Liver (tissue), 9 donors: ENCODE results near the gene MGAT4C. TPM values are rescaled to one million over a fixed set of nuclear protein-coding genes. Genes with fewer than 3 reads are reported as not detected.

ENCODE experiments used
- DNase-seq: peaks from one replicate; pipeline ENCODE4 v3.0.0-alpha.2; 2017; ENCODE audit warnings: low spot score
- H3K27ac ChIP-seq, 2 donors: one replicate each; pipeline ENCODE4 v1.7.0; 2013; ENCODE audit warnings: inconsistent platforms in 2 of 2, low read length in 2 of 2, control low read depth in 1 of 2, low read depth in 1 of 2, mild to moderate bottlenecking in 1 of 2
- H3K27me3 ChIP-seq, 4 donors: one replicate each; pipeline versions ENCODE4 v1.6.1 to v1.7.0; 2013; ENCODE audit warnings: low read length in 3 of 4, inconsistent platforms in 1 of 4, mild to moderate bottlenecking in 1 of 4, moderate library complexity in 1 of 4; ENCODE audit not compliant: control insufficient read depth in 4 of 4, insufficient read depth in 4 of 4
- H3K36me3 ChIP-seq, 4 donors: one replicate each; pipeline versions ENCODE4 v1.6.1 to v1.7.0; 2013; ENCODE audit warnings: low read length in 3 of 4, mild to moderate bottlenecking in 3 of 4, low read depth in 1 of 4, moderate library complexity in 1 of 4; ENCODE audit not compliant: control insufficient read depth in 4 of 4, insufficient read depth in 3 of 4
- H3K4me1 ChIP-seq, 4 donors: one replicate each; pipeline versions ENCODE4 v1.6.1 to v1.7.0; 2013; ENCODE audit warnings: low read length in 3 of 4, mild to moderate bottlenecking in 3 of 4, moderate library complexity in 1 of 4; ENCODE audit not compliant: control insufficient read depth in 4 of 4, insufficient read depth in 4 of 4
- H3K4me3 ChIP-seq, 3 donors: one replicate each; pipeline versions ENCODE4 v1.6.1 to v1.7.0; 2013; ENCODE audit warnings: low read length in 3 of 3, control low read depth in 1 of 3, low read depth in 1 of 3, mild to moderate bottlenecking in 1 of 3
- H3K9ac ChIP-seq, 2 donors: one replicate each; pipeline ENCODE4 v1.7.0; 2013; ENCODE audit warnings: low read length in 2 of 2, mild to moderate bottlenecking in 2 of 2, moderate library complexity in 2 of 2, control low read depth in 1 of 2, low read depth in 1 of 2
- H3K9me3 ChIP-seq, 4 donors: one replicate each; pipeline versions ENCODE4 v1.6.1 to v1.7.0; 2013; ENCODE audit warnings: low read length in 3 of 4; ENCODE audit not compliant: control insufficient read depth in 4 of 4
- CTCF ChIP-seq: fragments of 150-350 bp; IDR thresholded peaks from 2 replicates; pipeline ENCODE4 v1.5.1; 2017; ENCODE audit warnings: improper control_type of control experiment, low read depth, low read length; ENCODE audit not compliant: missing input control
- EGR1 ChIP-seq, 2 donors: IDR thresholded peaks; 2 replicates each; pipeline ENCODE4 v1.6.1; 2016 to 2018; ENCODE audit warnings: antibody characterized with exemption in 2 of 2, low read depth in 2 of 2
- FOXA1 ChIP-seq: IDR thresholded peaks from 2 replicates; pipeline ENCODE4 v1.6.1; 2016; ENCODE audit warnings: antibody characterized with exemption
- FOXA2 ChIP-seq: IDR thresholded peaks from 2 replicates; pipeline ENCODE4 v1.6.1; 2016; ENCODE audit warnings: antibody characterized with exemption
- GABPA ChIP-seq, 2 donors: IDR thresholded peaks in 1 of 2; conservative IDR thresholded peaks in 1 of 2; 2 replicates each; pipeline ENCODE4 v1.6.1; 2016; ENCODE audit warnings: antibody characterized with exemption in 2 of 2, mild to moderate bottlenecking in 1 of 2, moderate library complexity in 1 of 2
- HNF4A ChIP-seq, 2 donors: conservative IDR thresholded peaks; 2 replicates each; pipeline ENCODE4 v1.6.1; 2016; ENCODE audit warnings: antibody characterized with exemption in 2 of 2, mild to moderate bottlenecking in 2 of 2
- HNF4G ChIP-seq: IDR thresholded peaks from 2 replicates; pipeline ENCODE4 v1.6.1; 2016; ENCODE audit warnings: antibody characterized with exemption
- JUND ChIP-seq, 2 donors: IDR thresholded peaks; 2 replicates each; pipeline ENCODE4 v1.6.1; 2016; ENCODE audit warnings: antibody characterized with exemption in 2 of 2
- MAX ChIP-seq: IDR thresholded peaks from 2 replicates; pipeline ENCODE4 v1.6.1; 2016; ENCODE audit warnings: antibody characterized with exemption
- NR2F2 ChIP-seq: IDR thresholded peaks from 2 replicates; pipeline ENCODE4 v1.6.1; 2016; ENCODE audit warnings: antibody characterized with exemption
- RAD21 ChIP-seq, 2 donors: IDR thresholded peaks; 2 replicates each; pipeline ENCODE4 v1.6.1; 2016; ENCODE audit warnings: antibody characterized with exemption in 2 of 2, mild to moderate bottlenecking in 2 of 2
- RXRA ChIP-seq, 2 donors: IDR thresholded peaks; 2 replicates each; pipeline ENCODE4 v1.6.1; 2017 to 2018; ENCODE audit warnings: antibody characterized with exemption in 2 of 2, mild to moderate bottlenecking in 1 of 2
- SP1 ChIP-seq: IDR thresholded peaks from 2 replicates; pipeline ENCODE4 v1.6.1; 2018; ENCODE audit warnings: antibody characterized with exemption, mild to moderate bottlenecking
- TAF1 ChIP-seq: conservative IDR thresholded peaks from 2 replicates; pipeline ENCODE4 v1.6.1; 2016; ENCODE audit warnings: antibody characterized with exemption, mild to moderate bottlenecking
- YY1 ChIP-seq: IDR thresholded peaks from 2 replicates; pipeline ENCODE4 v1.6.1; 2016; ENCODE audit warnings: antibody characterized with exemption, mild to moderate bottlenecking
- ZBTB33 ChIP-seq: IDR thresholded peaks from 2 replicates; pipeline ENCODE4 v1.6.1; 2016; ENCODE audit warnings: antibody characterized with exemption
- WGBS: extraction: QIAGEN DNeasy Blood & Tissue Kit; methylation state at CpG from one replicate; pipeline ENCODE4 v1.1.7; 2013; 5-methylcytosine and 5-hydroxymethylcytosine counted together
- polyA plus RNA-seq, 2 donors: library from polyadenylated mRNA; stranded (reverse) in 1 of 2; unstranded in 1 of 2; fragments of 200-250 nt in 1 of 2; fragments of >200 nt in 1 of 2; fragmentation: Nextera tagmentation in 1 of 2; extraction: Ambion mirVana in 1 of 2; gene quantifications; one replicate each; pipeline versions ENCODE4 v1.2.1 to v1.2.3, GENCODE V29; 2013 to 2015
- total RNA-seq, 2 donors: library from RNA; depleted of rRNA; stranded (reverse); fragments of >200 nt; gene quantifications; one replicate each; pipeline ENCODE4 v1.2.3, GENCODE V29; 2014
- TF ChIP-seq, protein P1 (sequence below): IDR thresholded peaks from 2 replicates; pipeline ENCODE4 v1.6.1; 2016; ENCODE audit warnings: antibody characterized with exemption, mild to moderate bottlenecking
- TF ChIP-seq, protein P2 (sequence below): IDR thresholded peaks from 2 replicates; pipeline ENCODE4 v1.6.1; 2016; ENCODE audit warnings: antibody characterized with exemption
- donor health status: healthy.
- donor health status: healthy.
- donor health status: healthy.
- donor health status: healthy.
- donor health status: healthy.

Gene MGAT4C
- total and polyA plus RNA-seq, 4 donors, result 0.02 to 0.65 (median 0.09) TPM

GRCh38 chr12:86050010-86050409 lies 206.2 kb downstream of the MGAT4C start:
- Histone ChIP-seq H3K4me1 (no peaks in the 10 kb centered on the region), H3K9me3 (peaks cover 0 to under 1% (median 0%) of the 10 kb centered on the region in 4 donors), H3K27ac (no peak overlapping the region), H3K9ac (no peak overlapping the region), H3K27me3 (no peaks in the 10 kb centered on the region), H3K36me3 (no peaks in the 10 kb centered on the region), H3K4me3 (no peak overlapping the region)
- TF ChIP-seq MAX (no peak), SP1 (no peak), RAD21 (IDR thresholded peaks at IDR 0.05) (peak; percentile 11 to 26), YY1 (peak; percentile 16), RXRA (IDR thresholded peaks at IDR 0.05) (peak in 1 of 2 donors; percentile 52), FOXA2 (peak; percentile 52), ZBTB33 (peak; percentile 18), GABPA (IDR thresholded peaks at IDR 0.05 in 1 of 2, conservative IDR thresholded peaks at IDR 0.05 in 1 of 2) (no peak), HNF4G (no peak), JUND (IDR thresholded peaks at IDR 0.05) (no peak), TAF1 (no peak), NR2F2 (no peak), HNF4A (conservative IDR thresholded peaks at IDR 0.05) (peak; percentile 18 to 40), CTCF (no peak), EGR1 (IDR thresholded peaks at IDR 0.05; ENCODE audit: low read depth in 2 of 2) (peak; percentile 80 to 87), FOXA1 (peak; percentile 30)
- TF ChIP-seq, protein P1, sequence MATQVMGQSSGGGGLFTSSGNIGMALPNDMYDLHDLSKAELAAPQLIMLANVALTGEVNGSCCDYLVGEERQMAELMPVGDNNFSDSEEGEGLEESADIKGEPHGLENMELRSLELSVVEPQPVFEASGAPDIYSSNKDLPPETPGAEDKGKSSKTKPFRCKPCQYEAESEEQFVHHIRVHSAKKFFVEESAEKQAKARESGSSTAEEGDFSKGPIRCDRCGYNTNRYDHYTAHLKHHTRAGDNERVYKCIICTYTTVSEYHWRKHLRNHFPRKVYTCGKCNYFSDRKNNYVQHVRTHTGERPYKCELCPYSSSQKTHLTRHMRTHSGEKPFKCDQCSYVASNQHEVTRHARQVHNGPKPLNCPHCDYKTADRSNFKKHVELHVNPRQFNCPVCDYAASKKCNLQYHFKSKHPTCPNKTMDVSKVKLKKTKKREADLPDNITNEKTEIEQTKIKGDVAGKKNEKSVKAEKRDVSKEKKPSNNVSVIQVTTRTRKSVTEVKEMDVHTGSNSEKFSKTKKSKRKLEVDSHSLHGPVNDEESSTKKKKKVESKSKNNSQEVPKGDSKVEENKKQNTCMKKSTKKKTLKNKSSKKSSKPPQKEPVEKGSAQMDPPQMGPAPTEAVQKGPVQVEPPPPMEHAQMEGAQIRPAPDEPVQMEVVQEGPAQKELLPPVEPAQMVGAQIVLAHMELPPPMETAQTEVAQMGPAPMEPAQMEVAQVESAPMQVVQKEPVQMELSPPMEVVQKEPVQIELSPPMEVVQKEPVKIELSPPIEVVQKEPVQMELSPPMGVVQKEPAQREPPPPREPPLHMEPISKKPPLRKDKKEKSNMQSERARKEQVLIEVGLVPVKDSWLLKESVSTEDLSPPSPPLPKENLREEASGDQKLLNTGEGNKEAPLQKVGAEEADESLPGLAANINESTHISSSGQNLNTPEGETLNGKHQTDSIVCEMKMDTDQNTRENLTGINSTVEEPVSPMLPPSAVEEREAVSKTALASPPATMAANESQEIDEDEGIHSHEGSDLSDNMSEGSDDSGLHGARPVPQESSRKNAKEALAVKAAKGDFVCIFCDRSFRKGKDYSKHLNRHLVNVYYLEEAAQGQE, result no peak
- TF ChIP-seq, protein P2, sequence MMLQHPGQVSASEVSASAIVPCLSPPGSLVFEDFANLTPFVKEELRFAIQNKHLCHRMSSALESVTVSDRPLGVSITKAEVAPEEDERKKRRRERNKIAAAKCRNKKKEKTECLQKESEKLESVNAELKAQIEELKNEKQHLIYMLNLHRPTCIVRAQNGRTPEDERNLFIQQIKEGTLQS, result no peak
- no peak for DNase-seq
- WGBS, result 40% methylated on average over 3 of the region's 3 CpGs
